Ureter (tissue), 1 donor: Measurements from ENCODE around the gene AGXT. TPM values are rescaled to one million over a fixed set of nuclear protein-coding genes. Genes with fewer than 3 reads are reported as not detected.

ENCODE experiments used
- DNase-seq: peaks from one replicate; pipeline ENCODE4 v3.0.0-alpha.2; 2020; ENCODE audit warnings: low spot score
- total RNA-seq: library from RNA; stranded (reverse); gene quantifications from one replicate; pipeline ENCODE4 v1.2.4, GENCODE V29; 2023
- donor health status: DM: yes; HTN: yes; CAD: no.

Gene AGXT
- total RNA-seq, 1 donor from 2014 or later, result 0.31 TPM

DNA sequence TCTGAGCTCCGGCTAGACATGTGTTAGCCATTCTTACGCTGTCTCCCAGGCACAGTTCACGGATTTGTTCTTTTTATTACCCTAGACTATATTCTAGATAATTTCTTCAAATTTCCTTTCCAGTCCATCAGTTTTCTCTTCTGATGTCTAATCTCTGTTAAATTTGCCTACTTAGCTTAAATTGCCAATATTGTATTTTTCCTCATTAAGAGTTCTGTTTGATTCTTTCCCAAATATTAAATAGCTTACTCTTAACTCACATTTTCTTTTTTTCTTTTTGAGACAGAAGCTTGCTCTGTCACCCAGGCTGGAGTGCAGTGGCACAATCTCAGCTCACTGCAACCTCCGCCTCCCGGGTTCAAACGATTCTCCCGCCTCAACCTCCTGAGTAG, 58.8 kb downstream of the AGXT start:
- no peak for DNase-seq

DNA sequence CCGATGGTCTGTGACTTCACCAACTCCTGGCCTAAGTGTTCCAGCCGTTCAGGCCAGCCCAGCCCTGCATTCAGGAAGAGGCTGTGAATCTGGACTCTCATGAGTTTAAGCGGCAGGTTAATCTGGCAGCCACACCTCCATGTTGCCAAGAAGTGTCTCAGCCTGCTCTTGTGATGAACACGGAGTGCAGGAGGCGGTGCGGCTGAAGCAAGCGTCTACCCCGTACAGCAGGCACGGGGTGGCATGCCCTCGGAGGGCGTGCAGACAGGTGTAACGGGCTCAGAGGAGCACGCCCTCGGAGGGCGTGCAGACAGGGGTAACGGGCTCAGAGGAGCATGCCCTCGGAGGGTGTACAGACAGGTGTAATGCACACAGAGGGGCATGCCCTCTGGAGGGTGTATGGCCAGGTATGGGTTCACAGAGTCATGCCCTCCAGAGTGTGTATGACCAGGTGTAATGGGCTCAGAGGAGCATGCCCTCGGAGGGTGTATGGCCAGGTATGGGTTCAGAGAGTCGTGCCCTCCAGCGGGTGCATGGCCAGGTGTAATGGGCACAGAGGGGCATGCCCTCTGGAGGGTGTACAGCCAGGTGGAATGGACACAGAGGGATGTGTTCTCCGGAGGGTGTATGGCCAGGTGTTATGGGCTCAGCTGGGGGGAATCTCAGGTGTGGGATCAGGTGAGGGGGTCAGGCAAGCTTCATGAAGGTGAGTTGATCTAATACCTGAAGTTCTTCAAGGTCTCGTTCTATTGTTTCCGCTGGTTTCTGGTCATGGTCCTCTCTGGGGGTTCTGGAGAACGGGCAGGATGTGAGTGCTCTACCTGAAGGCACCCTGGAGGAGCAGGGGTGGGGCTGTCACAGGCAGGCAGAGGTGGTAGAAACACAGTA, 60.1 kb downstream of the AGXT start:
- no peak for DNase-seq

DNA sequence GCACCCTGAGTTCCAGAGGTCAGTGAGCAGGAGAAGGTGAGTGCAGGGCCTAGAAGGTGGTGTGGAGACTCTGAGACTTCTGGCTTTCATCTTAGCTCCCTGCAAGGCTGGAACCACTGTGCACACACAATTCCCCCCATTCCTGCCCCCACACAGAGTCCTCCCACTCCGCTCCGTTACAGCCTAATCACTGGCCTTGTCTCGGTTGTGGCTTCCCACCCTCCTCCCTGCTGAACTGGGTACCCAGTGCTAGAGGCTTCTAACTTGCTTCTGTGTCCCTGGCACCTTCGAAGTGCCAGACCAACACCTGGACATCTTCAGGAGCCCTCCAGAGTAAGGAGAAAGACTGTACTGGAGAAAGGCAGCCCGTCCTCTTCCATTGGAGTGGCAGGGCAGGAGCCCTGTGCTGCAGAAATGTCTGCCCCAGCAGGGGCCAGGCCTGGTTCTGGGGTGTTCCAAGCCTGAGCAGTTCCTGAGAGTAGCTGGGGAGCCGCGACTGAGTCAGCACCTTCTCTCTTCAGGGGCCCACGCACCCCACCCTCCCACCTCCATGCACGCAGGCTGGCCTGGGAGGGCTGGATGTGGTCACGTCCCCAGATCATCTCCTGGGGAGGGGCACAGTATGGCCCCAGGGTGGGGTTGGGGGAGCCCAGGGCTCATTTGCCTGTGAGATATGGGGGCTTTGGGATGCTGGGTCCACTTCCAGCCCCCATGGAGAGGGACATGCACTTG, 60.9 kb downstream of the AGXT start:
- DNase-seq, result no peak

Other genes starting within 250 kb of the AGXT start
- 1.6 TPM for gene GPR35, start 243.3 kb upstream of the AGXT start, total RNA-seq
- gene AQP12B, start 185.9 kb upstream of the AGXT start, total RNA-seq, result not detected
- not detected for gene AQP12A, start 177.0 kb upstream of the AGXT start, total RNA-seq
- 1.2 TPM for gene KIF1A, start 48.6 kb upstream of the AGXT start, total RNA-seq
- 2.5 TPM for gene MAB21L4, start 27.3 kb downstream of the AGXT start, total RNA-seq
- 0.23 TPM for gene CROCC2, start 37.5 kb downstream of the AGXT start, total RNA-seq
- 41.8 TPM for gene SNED1, start 129.8 kb downstream of the AGXT start, total RNA-seq
- gene MTERF4, start 233.5 kb downstream of the AGXT start, total RNA-seq, result 37.6 TPM